CD14-positive monocyte (primary cell): ENCODE measurements around the gene MIPEP. TPM values are rescaled to one million over a fixed set of nuclear protein-coding genes. Genes with fewer than 3 reads are reported as not detected.

Source experiments
- DNase-seq, 3 donors: peaks; one replicate each; pipeline ENCODE4 v3.0.0-alpha.2; 2011 to 2022
- H2AFZ ChIP-seq: 2 replicates; pipeline ENCODE4 v1.6.0; 2012; ENCODE audit warnings: mild to moderate bottlenecking, low read depth, low read length, inconsistent platforms; ENCODE audit not compliant: insufficient read depth, poor library complexity, severe bottlenecking
- H3K27ac ChIP-seq, 2 donors: 1 replicate in 1 of 2; 2 replicates in 1 of 2; pipeline ENCODE4 v1.5.1; 2012 to 2013; ENCODE audit warnings: low read length in 2 of 2, control low read depth in 1 of 2, inconsistent platforms in 1 of 2, low read depth in 1 of 2, mild to moderate bottlenecking in 1 of 2
- H3K27me3 ChIP-seq, 2 donors: one replicate each; pipeline versions ENCODE4 v1.6.0 to v1.6.1; 2011 to 2013; ENCODE audit warnings: low read length in 2 of 2; ENCODE audit not compliant: control insufficient read depth in 2 of 2, insufficient read depth in 2 of 2
- H3K36me3 ChIP-seq, 2 donors: replicated peaks in 1 of 2; 1 replicate in 1 of 2; 2 replicates in 1 of 2; pipeline versions ENCODE4 v1.5.1 to v1.6.1; 2012 to 2013; ENCODE audit warnings: low read length in 2 of 2, control low read depth in 1 of 2, inconsistent platforms in 1 of 2, mild to moderate bottlenecking in 1 of 2; ENCODE audit not compliant: insufficient read depth in 2 of 2, control insufficient read depth in 1 of 2
- H3K4me1 ChIP-seq, 2 donors: 1 replicate in 1 of 2; 2 replicates in 1 of 2; pipeline versions ENCODE4 v1.5.1 to v1.6.1; 2012 to 2013; ENCODE audit warnings: low read length in 2 of 2, control low read depth in 1 of 2, inconsistent platforms in 1 of 2, mild to moderate bottlenecking in 1 of 2, moderate library complexity in 1 of 2; ENCODE audit not compliant: insufficient read depth in 2 of 2, control insufficient read depth in 1 of 2
- H3K4me2 ChIP-seq: replicated peaks from 2 replicates; pipeline ENCODE3; 2012; ENCODE audit warnings: low read length, moderate library complexity, mild to moderate bottlenecking; ENCODE audit not compliant: poor library complexity, severe bottlenecking; ENCODE audit errors: extremely low read depth
- H3K4me3 ChIP-seq, 3 experiments: fragments of 200-600 bp in 1 of 3; sonication (generic) in 1 of 3; replicated peaks in 1 of 3; 1 replicate in 2 of 3; 2 replicates in 1 of 3; pipeline ENCODE4 v1.5.1; 2011 to 2013; ENCODE audit warnings: low read length in 3 of 3, mild to moderate bottlenecking in 3 of 3, control low read depth in 2 of 3, low read depth in 2 of 3, inconsistent platforms in 1 of 3, moderate library complexity in 1 of 3
- H3K79me2 ChIP-seq: 2 replicates; pipeline ENCODE4 v1.6.0; 2012; ENCODE audit warnings: mild to moderate bottlenecking, control low read depth, inconsistent platforms, low read length, moderate library complexity; ENCODE audit not compliant: insufficient read depth
- H3K9ac ChIP-seq: 2 replicates; pipeline ENCODE4 v1.6.0; 2017; ENCODE audit warnings: low read length, mild to moderate bottlenecking; ENCODE audit not compliant: insufficient read depth, poor library complexity, severe bottlenecking
- H3K9me3 ChIP-seq, 2 donors: replicated peaks in 1 of 2; 1 replicate in 1 of 2; 2 replicates in 1 of 2; pipeline versions ENCODE4 v1.5.1 to v1.6.1; 2012 to 2013; ENCODE audit warnings: low read length in 2 of 2, control low read depth in 1 of 2; ENCODE audit not compliant: control insufficient read depth in 1 of 2, insufficient read depth in 1 of 2
- H4K20me1 ChIP-seq: 2 replicates; pipeline ENCODE4 v1.6.0; 2012; ENCODE audit warnings: mild to moderate bottlenecking, low read length, control low read depth, moderate library complexity; ENCODE audit not compliant: insufficient read depth
- H3K27ac Mint-ChIP-seq, 7 donors: one replicate each; pipeline ENCODE4 v1.8.0; 2020; ENCODE audit warnings: mild to moderate bottlenecking in 7 of 7, mixed read lengths in 7 of 7, moderate library complexity in 6 of 7, inconsistent platforms in 2 of 7
- H3K27me3 Mint-ChIP-seq, 3 donors: one replicate each; pipeline ENCODE4 v1.8.0; 2021 to 2022; ENCODE audit warnings: low read depth in 3 of 3, mild to moderate bottlenecking in 3 of 3, mixed read lengths in 3 of 3, moderate library complexity in 3 of 3, inconsistent platforms in 1 of 3
- H3K36me3 Mint-ChIP-seq, 2 donors: one replicate each; pipeline ENCODE4 v1.8.0; 2020; ENCODE audit warnings: mixed read lengths in 2 of 2, inconsistent platforms in 1 of 2, mild to moderate bottlenecking in 1 of 2
- H3K4me1 Mint-ChIP-seq: one replicate; pipeline ENCODE4 v1.8.0; 2020; ENCODE audit warnings: mild to moderate bottlenecking, mixed read lengths
- H3K4me3 Mint-ChIP-seq, 2 donors: one replicate each; pipeline ENCODE4 v1.8.0; 2020; ENCODE audit warnings: mild to moderate bottlenecking in 2 of 2, mixed read lengths in 2 of 2, moderate library complexity in 1 of 2
- H3K9me3 Mint-ChIP-seq, 7 donors: one replicate each; pipeline ENCODE4 v1.8.0; 2020 to 2022; ENCODE audit warnings: mixed read lengths in 7 of 7, mild to moderate bottlenecking in 6 of 7, moderate library complexity in 6 of 7, inconsistent platforms in 2 of 7
- WGBS: methylation state at CpG from one replicate; pipeline ENCODE4 v1.1.5; 2013; ENCODE audit warnings: missing lambda C conversion rate; ENCODE audit not compliant: insufficient coverage; 5-methylcytosine and 5-hydroxymethylcytosine counted together
- intact Hi-C, 2 donors: fragments of 100-400 bp; cut with micrococcal nuclease; formaldehyde crosslinking; loops; one replicate each; pipeline versions ENCODE4 v1.15.0 to v1.15.1; 2023
- polyA plus RNA-seq, 3 donors: library from polyadenylated mRNA; depleted of rRNA in 1 of 3; unstranded in 2 of 3; stranded (reverse) in 1 of 3; fragments of 300-500 nt in 2 of 3; fragments of >200 nt in 1 of 3; fragmentation: Illumina TruSeq in 2 of 3; gene quantifications; 1 replicate in 2 of 3; 2 replicates in 1 of 3; pipeline ENCODE4 v1.2.3, GENCODE V29; 2012 to 2021
- TF ChIP-seq, protein P1 (sequence below): fragments of 200-600 bp; IDR thresholded peaks from one replicate; pipeline ENCODE4 v1.8.0; 2022; ENCODE audit warnings: antibody characterized with exemption, mild to moderate bottlenecking

The MIPEP gene
- polyA plus RNA-seq, 3 donors: 1.2 to 9.9 (median 7.7) TPM

- no peaks in the 10 kb centered on the region for H3K9me3 Mint-ChIP-seq
- Histone ChIP-seq H3K36me3 (no peaks in the 10 kb centered on the region), H3K27ac (no peak overlapping the region), H3K4me1 (no peaks in the 10 kb centered on the region), H3K9me3 (no peaks in the 10 kb centered on the region), H3K27me3 (no peaks in the 10 kb centered on the region), H3K4me2 (no peak overlapping the region), H2AFZ (no peak overlapping the region), H3K9ac (no peak overlapping the region), H3K4me3 (no peak overlapping the region), H3K79me2 (no peaks in the 10 kb centered on the region), H4K20me1 (no peaks in the 10 kb centered on the region)
- no peak overlapping the region for H3K4me3 Mint-ChIP-seq
- peaks cover 4 to 10% of the 10 kb centered on the region in 2 donors for H3K36me3 Mint-ChIP-seq
- peaks cover 0 to 2% (median 0%) of the 10 kb centered on the region in 3 donors for H3K27me3 Mint-ChIP-seq
- TF ChIP-seq, protein P1, sequence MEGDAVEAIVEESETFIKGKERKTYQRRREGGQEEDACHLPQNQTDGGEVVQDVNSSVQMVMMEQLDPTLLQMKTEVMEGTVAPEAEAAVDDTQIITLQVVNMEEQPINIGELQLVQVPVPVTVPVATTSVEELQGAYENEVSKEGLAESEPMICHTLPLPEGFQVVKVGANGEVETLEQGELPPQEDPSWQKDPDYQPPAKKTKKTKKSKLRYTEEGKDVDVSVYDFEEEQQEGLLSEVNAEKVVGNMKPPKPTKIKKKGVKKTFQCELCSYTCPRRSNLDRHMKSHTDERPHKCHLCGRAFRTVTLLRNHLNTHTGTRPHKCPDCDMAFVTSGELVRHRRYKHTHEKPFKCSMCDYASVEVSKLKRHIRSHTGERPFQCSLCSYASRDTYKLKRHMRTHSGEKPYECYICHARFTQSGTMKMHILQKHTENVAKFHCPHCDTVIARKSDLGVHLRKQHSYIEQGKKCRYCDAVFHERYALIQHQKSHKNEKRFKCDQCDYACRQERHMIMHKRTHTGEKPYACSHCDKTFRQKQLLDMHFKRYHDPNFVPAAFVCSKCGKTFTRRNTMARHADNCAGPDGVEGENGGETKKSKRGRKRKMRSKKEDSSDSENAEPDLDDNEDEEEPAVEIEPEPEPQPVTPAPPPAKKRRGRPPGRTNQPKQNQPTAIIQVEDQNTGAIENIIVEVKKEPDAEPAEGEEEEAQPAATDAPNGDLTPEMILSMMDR: no peak
- H3K27ac Mint-ChIP-seq: no peak overlapping the region
- no CpG with 5 or more reads among the region's 2 CpGs for WGBS
- H3K4me1 Mint-ChIP-seq: peaks cover 2% of the 10 kb centered on the region
- intact Hi-C loops: no loop called here
- DNase-seq: no peak
Observed at GRCh38 chr13:23851106-23851505, 38.1 kb downstream of the MIPEP start.

DNA sequence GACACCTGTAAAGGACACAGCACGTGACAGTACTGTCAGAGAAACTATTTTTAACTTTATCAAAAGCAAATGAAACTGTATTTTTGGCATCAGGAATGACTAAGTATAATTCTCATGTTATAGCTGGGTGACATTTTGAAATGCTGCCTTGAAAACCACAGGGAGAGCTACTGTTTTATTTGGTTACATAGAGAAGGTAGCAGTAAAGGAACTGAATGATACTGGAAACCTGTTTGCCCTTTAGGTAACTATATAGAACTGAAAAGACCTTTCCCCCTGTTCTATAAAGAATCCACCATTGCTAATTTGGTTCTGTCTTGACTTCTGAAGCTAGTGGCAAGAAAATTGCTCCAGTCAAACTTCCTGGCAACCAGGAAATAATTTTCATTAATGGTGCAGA is 39.1 kb downstream of the MIPEP start:
- Histone ChIP-seq H3K4me1 (no peaks in the 10 kb centered on the region), H3K4me2 (no peak overlapping the region), H3K9ac (no peak overlapping the region), H4K20me1 (no peaks in the 10 kb centered on the region), H3K79me2 (no peaks in the 10 kb centered on the region), H3K9me3 (no peaks in the 10 kb centered on the region), H2AFZ (no peak overlapping the region), H3K4me3 (no peak overlapping the region), H3K27ac (no peak overlapping the region), H3K27me3 (no peaks in the 10 kb centered on the region), H3K36me3 (no peaks in the 10 kb centered on the region)
- H3K36me3 Mint-ChIP-seq: peaks cover 4 to 6% of the 10 kb centered on the region in 2 donors
- H3K4me3 Mint-ChIP-seq: no peak overlapping the region
- no peak for DNase-seq
- intact Hi-C loops: no loop called here
- H3K9me3 Mint-ChIP-seq: no peaks in the 10 kb centered on the region
- TF ChIP-seq, protein P1: no peak
- H3K27me3 Mint-ChIP-seq: peaks cover 0 to 2% (median 0%) of the 10 kb centered on the region in 3 donors
- WGBS: no CpG with 5 or more reads among the region's 1 CpG
- H3K27ac Mint-ChIP-seq: no peak overlapping the region
- H3K4me1 Mint-ChIP-seq: peaks cover 2% of the 10 kb centered on the region
